HEK293 (cell line): ENCODE data around the gene FBXL7.

Experiments used
- CTCF ChIP-seq: fragments of 450-650 bp; formaldehyde crosslinking; IDR thresholded peaks from 2 replicates; pipeline ENCODE4 v1.5.1; 2016; ENCODE audit warnings: missing biosample characterization, missing genetic modification characterization
- SCRT2 ChIP-seq: fragments of 450-650 bp; formaldehyde crosslinking; IDR thresholded peaks from 2 replicates; pipeline ENCODE4 v1.5.1; 2016; ENCODE audit warnings: missing biosample characterization, missing genetic modification characterization
- SETDB1 ChIP-seq: IDR thresholded peaks from one replicate; pipeline ENCODE4 v1.6.1; 2017; ENCODE audit warnings: mild to moderate bottlenecking, low read length, moderate library complexity, mixed read lengths; ENCODE audit not compliant: insufficient read length
- ZBTB48 ChIP-seq: fragments of 450-650 bp; formaldehyde crosslinking; IDR thresholded peaks from 2 replicates; pipeline ENCODE4 v1.5.1; 2016; ENCODE audit warnings: missing biosample characterization, missing genetic modification characterization
- ZNF112 ChIP-seq: fragments of 450-650 bp; formaldehyde crosslinking; IDR thresholded peaks from 2 replicates; pipeline ENCODE4 v1.5.0; 2017; ENCODE audit warnings: missing biosample characterization, missing genetic modification characterization
- ZNF133 ChIP-seq: fragments of 450-650 bp; formaldehyde crosslinking; IDR thresholded peaks from 2 replicates; pipeline ENCODE4 v1.5.1; 2016; ENCODE audit warnings: missing biosample characterization, missing genetic modification characterization
- ZNF24 ChIP-seq: fragments of 450-650 bp; formaldehyde crosslinking; IDR thresholded peaks from 2 replicates; pipeline ENCODE4 v1.5.1; 2016; ENCODE audit warnings: missing biosample characterization, missing genetic modification characterization
- ZNF311 ChIP-seq: fragments of 450-650 bp; formaldehyde crosslinking; IDR thresholded peaks from 2 replicates; pipeline ENCODE4 v1.5.1; 2017; ENCODE audit warnings: missing biosample characterization, missing genetic modification characterization, borderline replicate concordance
- ZNF324 ChIP-seq: fragments of 450-650 bp; formaldehyde crosslinking; IDR thresholded peaks from 2 replicates; pipeline ENCODE4 v1.5.1; 2016; ENCODE audit warnings: missing biosample characterization, missing genetic modification characterization
- ZNF362 ChIP-seq: fragments of 450-650 bp; formaldehyde crosslinking; IDR thresholded peaks from 2 replicates; pipeline ENCODE4 v1.5.1; 2016; ENCODE audit warnings: missing biosample characterization, missing genetic modification characterization
- ZNF530 ChIP-seq: fragments of 450-650 bp; formaldehyde crosslinking; IDR thresholded peaks from 2 replicates; pipeline ENCODE4 v1.5.1; 2016; ENCODE audit warnings: low read depth, missing biosample characterization, missing genetic modification characterization
- ZNF561 ChIP-seq: fragments of 450-650 bp; IDR thresholded peaks from 2 replicates; pipeline ENCODE4 v1.5.1; 2018; ENCODE audit warnings: missing biosample characterization, missing genetic modification characterization, borderline replicate concordance

- TF ChIP-seq ZNF24 (tag by site-specific recombination) (no peak), SETDB1 (no peak), CTCF (no peak), ZNF133 (no peak), ZNF362 (no peak), ZNF311 (tag by site-specific recombination) (no peak), ZNF530 (tag by site-specific recombination) (no peak), ZNF112 (no peak), ZNF561 (no peak), SCRT2 (tag by site-specific recombination) (no peak), ZNF324 (no peak), ZBTB48 (tag by site-specific recombination) (no peak)
Observed at GRCh38 chr5:15852949-15853348, 353.0 kb downstream of the FBXL7 start.
